Upper lobe of left lung (tissue), 4 donors: Measurements from ENCODE around the gene C6orf58.

Experiments used
- CTCF ChIP-seq, 6 experiments: fragments of 450-650 bp in 4 of 6; fragments of 200-600 bp in 2 of 6; sonication (generic) in 2 of 6; IDR thresholded peaks; one replicate each; pipeline ENCODE4 v1.5.1; 2016 to 2019; ENCODE audit warnings: antibody characterized with exemption in 6 of 6
- EP300 ChIP-seq, 4 donors: sonication (generic); formaldehyde crosslinking; IDR thresholded peaks; one replicate each; pipeline ENCODE4 v1.5.1; 2017; ENCODE audit warnings: antibody characterized with exemption in 4 of 4, control low read depth in 2 of 4
- POLR2A ChIP-seq, 4 donors: fragments of 450-650 bp; IDR thresholded peaks; one replicate each; pipeline ENCODE4 v1.5.1; 2016 to 2017; ENCODE audit warnings: antibody characterized with exemption in 4 of 4, mild to moderate bottlenecking in 2 of 4

DNA sequence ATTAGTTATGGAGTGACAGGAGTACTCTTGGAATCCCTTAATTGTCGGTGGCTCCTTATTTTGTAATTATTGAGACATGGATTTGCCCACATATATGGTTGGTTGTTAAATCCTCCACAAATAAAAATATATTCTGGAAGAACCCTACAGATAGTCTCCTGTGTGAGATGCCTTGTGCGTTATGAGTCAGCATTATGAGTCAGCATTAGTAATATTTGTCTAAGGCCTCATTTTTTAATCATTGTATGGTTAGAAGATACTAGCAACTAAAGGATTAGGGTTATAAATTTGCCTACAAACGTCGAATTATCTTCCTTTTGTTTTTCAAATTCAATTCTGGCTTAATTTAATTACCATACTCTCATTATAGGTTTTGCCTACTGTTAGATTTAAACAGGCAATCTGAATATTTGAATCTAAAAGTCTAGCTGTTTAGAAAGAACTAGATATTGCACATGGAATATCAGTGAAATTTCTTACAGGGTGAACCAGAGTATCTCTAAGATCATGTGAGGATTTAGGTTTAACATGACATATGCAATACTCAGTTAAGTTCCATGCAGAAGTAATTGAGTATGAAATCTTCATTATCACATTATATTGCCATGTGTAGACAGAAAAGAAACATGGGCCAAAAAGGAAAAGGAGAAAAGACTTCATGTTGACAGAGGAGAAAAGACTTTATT lies 5.9 kb downstream of the C6orf58 start:
- TF ChIP-seq POLR2A (IDR thresholded peaks at IDR 0.05) = no peak
- no peak for TF ChIP-seq EP300 (IDR thresholded peaks at IDR 0.05)
- no peak for TF ChIP-seq CTCF (IDR thresholded peaks at IDR 0.05)
